HFF-Myc (cell line): Measurements from ENCODE around the gene PLB1.
"Not testable (repeated sequence)": the region's sequence is repeated elsewhere in the genome, so short reads cannot be mapped to it uniquely, and the experiment has no call there.

ENCODE experiments used
- DNase-seq: peaks from one replicate; pipeline ENCODE4 v3.0.0-alpha.2; 2011; ENCODE audit warnings: low read depth; ENCODE audit errors: extremely low read depth
- H3K4me3 ChIP-seq: replicated peaks from 2 replicates; pipeline ENCODE4 v1.5.1; 2011; ENCODE audit warnings: low read depth, mild to moderate bottlenecking, control low read depth, low read length
- CTCF ChIP-seq: IDR thresholded peaks from 2 replicates; pipeline ENCODE4 v1.5.1; 2012; ENCODE audit warnings: mild to moderate bottlenecking, low read depth, low read length, control low read depth; ENCODE audit errors: missing control alignments

PLB1 gene

GRCh38 chr2:28545590-28546200 lies 49.8 kb downstream of the PLB1 start:
- no peak for DNase-seq
- no peak for TF ChIP-seq CTCF
- H3K4me3 ChIP-seq: no peak overlapping the region

GRCh38 chr2:28546242-28546641 lies 50.4 kb downstream of the PLB1 start:
- DNase-seq: no peak
- no peak overlapping the region for H3K4me3 ChIP-seq
- no peak for TF ChIP-seq CTCF

- H3K4me3 ChIP-seq: no peak overlapping the region
- TF ChIP-seq CTCF: no peak
- no peak for DNase-seq
These were observed 51.5 kb downstream of the PLB1 start for GRCh38 chr2:28547223-28547860.

GRCh38 chr2:28547906-28548600 lies 52.2 kb downstream of the PLB1 start:
- TF ChIP-seq CTCF: no peak
- DNase-seq: no peak
- no peak overlapping the region for H3K4me3 ChIP-seq

GRCh38 chr2:28550345-28550744 lies 54.5 kb downstream of the PLB1 start:
- DNase-seq, H3K4me3 ChIP-seq: not testable (repeated sequence)

- no peak for TF ChIP-seq CTCF
- no peak overlapping the region for H3K4me3 ChIP-seq
- DNase-seq: no peak
These were observed 56.4 kb downstream of the PLB1 start for GRCh38 chr2:28552045-28552823.

GRCh38 chr2:28556303-28556702 lies 60.4 kb downstream of the PLB1 start:
- H3K4me3 ChIP-seq: no peak overlapping the region
- DNase-seq: no peak
- no peak for TF ChIP-seq CTCF
